Gastroesophageal sphincter (tissue), 3 donors: ENCODE data around the gene POLR3F.

ENCODE experiments used
- CTCF ChIP-seq, 4 experiments: fragments of 200-600 bp in 2 of 4; fragments of 450-650 bp in 2 of 4; sonication (generic) in 1 of 4; IDR thresholded peaks; one replicate each; pipeline ENCODE4 v1.5.1; 2017 to 2019; ENCODE audit warnings: antibody characterized with exemption in 4 of 4, mild to moderate bottlenecking in 2 of 4, moderate library complexity in 2 of 4
- EP300 ChIP-seq: sonication (generic); formaldehyde crosslinking; IDR thresholded peaks from one replicate; pipeline ENCODE4 v1.6.1; 2017; ENCODE audit warnings: antibody characterized with exemption, mild to moderate bottlenecking
- POLR2A ChIP-seq, 2 donors: fragments of 450-650 bp; IDR thresholded peaks; one replicate each; pipeline ENCODE4 v1.6.1; 2017; ENCODE audit warnings: antibody characterized with exemption in 2 of 2, mild to moderate bottlenecking in 2 of 2, moderate library complexity in 1 of 2

GRCh38 chr20:18431206-18431605 is 36.0 kb upstream of the POLR3F start:
- no peak for TF ChIP-seq POLR2A (IDR thresholded peaks at IDR 0.05)
- no peak for TF ChIP-seq CTCF (IDR thresholded peaks at IDR 0.05)
- no peak for TF ChIP-seq EP300
